ENCODE data around the gene CPNE7. TPM values are rescaled to one million over a fixed set of nuclear protein-coding genes. Genes with fewer than 3 reads are reported as not detected.
A peak's percentile ranks its signal among the peaks of the same experiment; 100 is the strongest.

CPNE7 gene
- total and polyA plus RNA-seq, 2 of the 4 experiments (the other 2 are of a cell fraction): 5.4 to 17.4 TPM

DNA sequence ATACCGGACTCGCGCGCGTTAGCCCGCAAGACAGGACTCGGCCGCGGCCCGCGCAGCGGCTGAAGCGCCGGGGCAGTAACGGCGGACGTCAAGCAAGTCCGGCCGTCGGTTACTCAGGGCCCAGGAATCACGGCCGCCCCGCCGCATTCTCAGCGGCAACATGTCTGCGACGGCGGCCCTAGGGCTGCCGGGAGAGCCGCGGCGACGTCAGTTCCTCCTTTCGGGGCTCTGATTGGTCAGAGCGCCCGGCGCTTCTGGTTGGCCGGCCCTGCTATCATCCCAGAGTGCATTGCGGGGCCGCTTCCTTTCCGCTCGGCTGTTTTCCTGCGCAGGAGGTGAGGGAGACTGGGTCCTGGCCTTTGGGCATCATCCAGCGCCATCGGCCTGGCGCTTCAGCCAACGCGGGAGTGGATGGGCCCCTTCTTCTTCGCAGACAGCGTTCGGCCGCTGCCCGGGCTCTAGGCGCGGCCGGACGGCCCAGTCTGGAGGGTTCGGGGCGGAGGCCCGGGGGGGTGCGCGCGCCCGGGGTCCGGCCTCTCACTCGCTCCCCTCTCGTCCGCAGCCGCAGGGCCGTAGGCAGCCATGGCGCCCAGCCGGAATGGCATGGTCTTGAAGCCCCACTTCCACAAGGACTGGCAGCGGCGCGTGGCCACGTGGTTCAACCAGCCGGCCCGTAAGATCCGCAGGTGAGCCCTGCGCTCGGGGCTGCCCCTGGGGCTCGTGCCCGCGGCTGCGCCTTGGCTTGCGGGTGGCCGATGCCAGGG is 15.0 kb upstream of the CPNE7 start, which contains the start of gene RPL13:
Gene RPL13, plus strand, starts transcription at position 305 of the 764 bp plus-strand sequence. Its CDS starts 278 bp downstream, at position 583.
- BruUV-seq (replicated peaks): no TSS peak
- peaks cover 51% of the 10 kb centered on the region for H4K20me1 ChIP-seq (ENCODE audit: insufficient read depth, low read length)
- H2BK120ac ChIP-seq (ENCODE audit: low read depth, low read length): peak within 1 kb of the TSS; percentile 66; the same call in 1 of the 2 replicates
- dilution Hi-C loops (cut with HindIII; ENCODE audit: low sequenced_read_pairs, unreplicated experiment): no loop called here
- H3K4me1 ChIP-seq (ENCODE audit: control insufficient read depth, insufficient read depth, low read length): peaks cover 16% of the 10 kb centered on the region
- H3K79me1 ChIP-seq (ENCODE audit: low read depth in 1 of 2, low read length in 2 of 2): peaks cover 30 to 60% of the 10 kb centered on the region in 2 experiments
- no peaks in the 10 kb centered on the region for H3K27me3 ChIP-seq (ENCODE audit: control insufficient read depth, insufficient read depth, low read length)
- H3K4me2 ChIP-seq (ENCODE audit: low read depth, low read length): peak within 1 kb of the TSS; percentile 96
- peak within 1 kb of the TSS; percentile 42; the same call in 1 of the 2 replicates for H2BK20ac ChIP-seq (ENCODE audit: low read depth, low read length)
- peak within 1 kb of the TSS; percentile 91 for H3K9ac ChIP-seq (ENCODE audit: low read depth, low read length)
- H2AFZ ChIP-seq (replicated peaks; ENCODE audit: low read length, poor library complexity): peak within 1 kb of the TSS; percentile 92
- peak within 1 kb of the TSS; percentile 84 for H4K5ac ChIP-seq (ENCODE audit: low read depth, low read length)
- H3K23ac ChIP-seq (ENCODE audit: low read depth, low read length): peak within 1 kb of the TSS; percentile 100
- ChIA-PET CTCF (no interaction called here), POLR2A (ENCODE audit: unreplicated experiment) (no interaction called here)
- peak within 1 kb of the TSS; percentile 81 to 99 for H4K8ac ChIP-seq (ENCODE audit: low read depth in 2 of 2, low read length in 2 of 2)
- peak within 1 kb of the TSS; percentile 100 for H3K4ac ChIP-seq (ENCODE audit: low read depth, low read length)
- ATAC-seq (ENCODE audit: low read depth) (peak; percentile 86), DNase-seq (peak; percentile 94)
- peaks cover 9% of the 10 kb centered on the region for H3K9me1 ChIP-seq (ENCODE audit: insufficient read depth, low read length)
- intact Hi-C loops (cut with micrococcal nuclease): loop anchor here (2.0 kb wide), 1 partner anchor 80 kb away; no protein-coding TSS in a partner anchor
- peak within 1 kb of the TSS; percentile 10 for H3K18ac ChIP-seq (ENCODE audit: low read depth, low read length)
- peak within 1 kb of the TSS; percentile 100 for H2AK9ac ChIP-seq (replicated peaks; ENCODE audit: low read depth, low read length, poor library complexity)
- peak within 1 kb of the TSS; percentile 96 for H3K56ac ChIP-seq (ENCODE audit: extremely low read depth, insufficient read depth, low read length)
- WGBS, 2 experiments (ENCODE audit: extremely low coverage in 2 of 2, insufficient read length in 1 of 2): 0% methylated on average over 19 of the region's 87 CpGs; no CpG with 5 or more reads in 1 of the 2 experiments
- peaks cover 44% of the 10 kb centered on the region for H3K36me3 ChIP-seq (ENCODE audit: control insufficient read depth, insufficient read depth, low read length)
- H3K27ac ChIP-seq (ENCODE audit: insufficient read depth, low read length): peak within 1 kb of the TSS; percentile 93
- peak within 1 kb of the TSS; percentile 100 for H3K14ac ChIP-seq (replicated peaks; ENCODE audit: low read depth, low read length)
- H2BK5ac ChIP-seq (ENCODE audit: low read depth, low read length, poor library complexity, severe bottlenecking): peak within 1 kb of the TSS; percentile 95
- in situ Hi-C loops (cut with MboI; ENCODE audit: low sequenced_read_pairs): no loop called here
- H2AK5ac ChIP-seq (ENCODE audit: low read depth, low read length): peak within 1 kb of the TSS; percentile 98
- H4K91ac ChIP-seq (ENCODE audit: insufficient read depth, low read depth, low read length): peak within 1 kb of the TSS; percentile 98
- no peaks in the 10 kb centered on the region for H3K9me3 ChIP-seq (ENCODE audit: control insufficient read depth, insufficient read depth, low read length)
- peak within 1 kb of the TSS; percentile 11; the same call in 1 of the 3 replicates for H2BK15ac ChIP-seq (ENCODE audit: low read depth, low read length)
- H3K4me3 ChIP-seq (ENCODE audit: insufficient read depth, low read depth, low read length): peak within 1 kb of the TSS; percentile 71
- TF ChIP-seq ELK1 (IDR thresholded peaks at IDR 0.05; ENCODE audit: borderline replicate concordance, low read depth, low read length): no peak
- no peak for TF ChIP-seq CEBPB (IDR thresholded peaks at IDR 0.05; ENCODE audit: low read depth, low read length)
- 0 out of 2 replicates have a peak, but pooled peaks have one; percentile 17 for TF ChIP-seq RFX5 (IDR thresholded peaks at IDR 0.05; ENCODE audit: low read depth, low read length)
- TF ChIP-seq POLR2A (IDR thresholded peaks at IDR 0.05; ENCODE audit: low read depth, low read length): peak; percentile 99
- TF ChIP-seq MAZ (IDR thresholded peaks at IDR 0.05; ENCODE audit: borderline replicate concordance, low read depth, low read length): 0 out of 2 replicates have a peak, but pooled peaks have one; percentile 11
- TF ChIP-seq, protein P1, sequence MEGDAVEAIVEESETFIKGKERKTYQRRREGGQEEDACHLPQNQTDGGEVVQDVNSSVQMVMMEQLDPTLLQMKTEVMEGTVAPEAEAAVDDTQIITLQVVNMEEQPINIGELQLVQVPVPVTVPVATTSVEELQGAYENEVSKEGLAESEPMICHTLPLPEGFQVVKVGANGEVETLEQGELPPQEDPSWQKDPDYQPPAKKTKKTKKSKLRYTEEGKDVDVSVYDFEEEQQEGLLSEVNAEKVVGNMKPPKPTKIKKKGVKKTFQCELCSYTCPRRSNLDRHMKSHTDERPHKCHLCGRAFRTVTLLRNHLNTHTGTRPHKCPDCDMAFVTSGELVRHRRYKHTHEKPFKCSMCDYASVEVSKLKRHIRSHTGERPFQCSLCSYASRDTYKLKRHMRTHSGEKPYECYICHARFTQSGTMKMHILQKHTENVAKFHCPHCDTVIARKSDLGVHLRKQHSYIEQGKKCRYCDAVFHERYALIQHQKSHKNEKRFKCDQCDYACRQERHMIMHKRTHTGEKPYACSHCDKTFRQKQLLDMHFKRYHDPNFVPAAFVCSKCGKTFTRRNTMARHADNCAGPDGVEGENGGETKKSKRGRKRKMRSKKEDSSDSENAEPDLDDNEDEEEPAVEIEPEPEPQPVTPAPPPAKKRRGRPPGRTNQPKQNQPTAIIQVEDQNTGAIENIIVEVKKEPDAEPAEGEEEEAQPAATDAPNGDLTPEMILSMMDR (conservative IDR thresholded peaks at IDR 0.05; ENCODE audit: low read depth, low read length): no peak
- TF ChIP-seq MXI1 (IDR thresholded peaks at IDR 0.05; ENCODE audit: borderline replicate concordance, low read depth, low read length): peak; percentile 26; the same call in 1 of the 2 replicates
- no peak for TF ChIP-seq RCOR1 (IDR thresholded peaks at IDR 0.05; ENCODE audit: insufficient replicate concordance, low read length)
- TF ChIP-seq USF2 (IDR thresholded peaks at IDR 0.05; ENCODE audit: low read depth, low read length): peak; percentile 7; the same call in 1 of the 2 replicates
- 0 out of 2 replicates have a peak, but pooled peaks have one; percentile 20 for TF ChIP-seq NFE2L2 (IDR thresholded peaks at IDR 0.05; ENCODE audit: low read depth, low read length)
- TF ChIP-seq RAD21 (IDR thresholded peaks at IDR 0.05; ENCODE audit: low read length): no peak
- no peak for TF ChIP-seq CHD1 (IDR thresholded peaks at IDR 0.05; ENCODE audit: low read depth, low read length)
- TF ChIP-seq FOS (IDR thresholded peaks at IDR 0.05; ENCODE audit: low read depth, low read length): peak; percentile 40; the same call in 1 of the 2 replicates
- TF ChIP-seq BHLHE40 (IDR thresholded peaks at IDR 0.05; ENCODE audit: low read depth, low read length): no peak
